WTC11 (cell line): ENCODE measurements around the gene CPHXL. TPM values are rescaled to one million over a fixed set of nuclear protein-coding genes. Genes with fewer than 3 reads are reported as not detected.

Experiments used
- ATAC-seq: fragments of 200-7000 bp; cut with Tn5 transposase; 2 replicates; pipeline ENCODE4 v1.10.0; 2021; ENCODE audit warnings: mild to moderate bottlenecking, moderate library complexity
- CTCF ChIA-PET: fragments of 300-600 bp; sonication (Branson Sonifier 250); formaldehyde crosslinking; loops from one replicate; lab custom pipeline; 2021; ENCODE audit warnings: antibody characterized with exemption; lab: Charles Lee
- POLR2A ChIA-PET: fragments of 350-600 bp; sonication (Branson Sonifier 250); formaldehyde crosslinking; loops from one replicate; lab custom pipeline; 2021; ENCODE audit warnings: antibody characterized with exemption; lab: Charles Lee
- DNase-seq: peaks from one replicate; pipeline ENCODE4 v3.0.0; 2021; ENCODE audit warnings: low spot score
- H3K27ac Mint-ChIP-seq: 2 replicates; pipeline ENCODE4 v1.8.0; 2021; ENCODE audit warnings: mixed read lengths
- H3K27me3 Mint-ChIP-seq: 2 replicates; pipeline ENCODE4 v1.8.0; 2021; ENCODE audit warnings: low read depth, mild to moderate bottlenecking, moderate library complexity, mixed read lengths
- H3K36me3 Mint-ChIP-seq: 2 replicates; pipeline ENCODE4 v1.8.0; 2021; ENCODE audit warnings: mixed read lengths
- H3K4me1 Mint-ChIP-seq: 2 replicates; pipeline ENCODE4 v1.8.0; 2022; ENCODE audit warnings: mixed read lengths
- H3K4me3 Mint-ChIP-seq: 2 replicates; pipeline ENCODE4 v1.8.0; 2021; ENCODE audit warnings: mild to moderate bottlenecking, moderate library complexity, mixed read lengths
- H3K9me3 Mint-ChIP-seq: 2 replicates; pipeline ENCODE4 v1.8.0; 2021; ENCODE audit warnings: mixed read lengths
- CREB1 ChIP-seq: sonication (generic); formaldehyde crosslinking; IDR thresholded peaks from 2 replicates; pipeline ENCODE4 v1.8.0; 2023; ENCODE audit warnings: mild to moderate bottlenecking, missing genetic modification reagents
- MXD4 ChIP-seq: fragments of 250-450 bp; sonication (Bioruptor Pico); IDR thresholded peaks from 2 replicates; pipeline ENCODE4 v1.8.0; 2021; ENCODE audit warnings: mild to moderate bottlenecking, moderate library complexity, borderline replicate concordance
- NFE2L1 ChIP-seq: sonication (generic); formaldehyde crosslinking; IDR thresholded peaks from 2 replicates; pipeline ENCODE4 v1.8.1; 2023; ENCODE audit warnings: missing genetic modification reagents
- SMAD3 ChIP-seq: sonication (generic); formaldehyde crosslinking; IDR thresholded peaks from 2 replicates; pipeline ENCODE4 v1.8.0; 2022; ENCODE audit warnings: missing genetic modification reagents, mild to moderate bottlenecking, borderline replicate concordance
- SP1 ChIP-seq: sonication (generic); formaldehyde crosslinking; conservative IDR thresholded peaks from 2 replicates; pipeline ENCODE4 v1.8.1; 2022; ENCODE audit warnings: missing genetic modification reagents
- TCF7 ChIP-seq: sonication (generic); formaldehyde crosslinking; IDR thresholded peaks from 2 replicates; pipeline ENCODE4 v1.8.0; 2022; ENCODE audit warnings: mild to moderate bottlenecking, low read depth, missing genetic modification reagents, moderate library complexity
- total RNA-seq: library from RNA; stranded (reverse); gene quantifications from 3 replicates; pipeline ENCODE4 v1.2.3, GENCODE V29; 2021
- TF ChIP-seq, protein P1 (sequence below): sonication (generic); formaldehyde crosslinking; IDR thresholded peaks from 2 replicates; pipeline ENCODE4 v1.8.1; 2023; ENCODE audit warnings: mild to moderate bottlenecking, missing genetic modification reagents, moderate library complexity
- TF ChIP-seq, protein P2 (sequence below): sonication (generic); formaldehyde crosslinking; IDR thresholded peaks from 2 replicates; pipeline ENCODE4 v1.8.0; 2022; ENCODE audit warnings: mild to moderate bottlenecking, missing genetic modification reagents
- TF ChIP-seq, protein P3 (sequence below): sonication (generic); formaldehyde crosslinking; IDR thresholded peaks from 2 replicates; pipeline ENCODE4 v1.8.1; 2022; ENCODE audit warnings: low read depth, mild to moderate bottlenecking, moderate library complexity, missing genetic modification reagents, borderline replicate concordance
- TF ChIP-seq, protein P4 (sequence below): sonication (generic); formaldehyde crosslinking; IDR thresholded peaks from 2 replicates; pipeline ENCODE4 v1.8.1; 2023; ENCODE audit warnings: mild to moderate bottlenecking, moderate library complexity, missing genetic modification reagents
- TF ChIP-seq, protein P5 (sequence below): sonication (generic); formaldehyde crosslinking; IDR thresholded peaks from 2 replicates; pipeline ENCODE4 v1.8.1; 2022; ENCODE audit warnings: low read depth, missing genetic modification reagents, borderline replicate concordance

CPHXL gene
- total RNA-seq, 1 experiment from 2014 or later = not detected

DNA sequence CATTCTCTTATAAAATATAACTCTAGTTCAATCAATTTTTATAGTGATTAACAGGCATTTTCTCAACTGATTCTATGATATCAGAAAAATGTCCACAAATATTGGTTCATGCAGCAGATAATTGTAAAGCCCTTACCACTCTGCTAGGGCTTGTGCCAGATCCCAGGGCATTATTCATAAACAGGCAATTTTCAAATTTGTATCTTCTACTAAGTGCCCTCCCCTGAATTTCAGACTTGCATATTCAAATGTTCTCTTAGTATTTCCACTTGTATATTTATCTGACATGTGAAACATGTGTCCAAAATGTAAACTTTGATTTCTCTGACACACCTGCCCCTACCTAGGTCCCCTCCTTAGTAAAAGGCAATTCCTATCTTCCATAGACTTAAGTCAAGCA, 58.8 kb downstream of the CPHXL start:
- ChIA-PET POLR2A (no interaction called here), CTCF (no interaction called here)
- no peak for ATAC-seq
- peaks cover 46% of the 10 kb centered on the region for H3K9me3 Mint-ChIP-seq
- no peak overlapping the region for H3K4me3 Mint-ChIP-seq
- no peak for DNase-seq
- H3K27me3 Mint-ChIP-seq = no peaks in the 10 kb centered on the region; the same call in 1 of the 2 replicates
- TF ChIP-seq, protein P1, sequence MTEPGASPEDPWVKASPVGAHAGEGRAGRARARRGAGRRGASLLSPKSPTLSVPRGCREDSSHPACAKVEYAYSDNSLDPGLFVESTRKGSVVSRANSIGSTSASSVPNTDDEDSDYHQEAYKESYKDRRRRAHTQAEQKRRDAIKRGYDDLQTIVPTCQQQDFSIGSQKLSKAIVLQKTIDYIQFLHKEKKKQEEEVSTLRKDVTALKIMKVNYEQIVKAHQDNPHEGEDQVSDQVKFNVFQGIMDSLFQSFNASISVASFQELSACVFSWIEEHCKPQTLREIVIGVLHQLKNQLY (CRISPR knock-in tag) = no peak
- TF ChIP-seq SMAD3 (CRISPR knock-in tag) = no peak
- TF ChIP-seq CREB1 (CRISPR knock-in tag) = no peak
- TF ChIP-seq SP1 (CRISPR knock-in tag) = no peak
- TF ChIP-seq, protein P2, sequence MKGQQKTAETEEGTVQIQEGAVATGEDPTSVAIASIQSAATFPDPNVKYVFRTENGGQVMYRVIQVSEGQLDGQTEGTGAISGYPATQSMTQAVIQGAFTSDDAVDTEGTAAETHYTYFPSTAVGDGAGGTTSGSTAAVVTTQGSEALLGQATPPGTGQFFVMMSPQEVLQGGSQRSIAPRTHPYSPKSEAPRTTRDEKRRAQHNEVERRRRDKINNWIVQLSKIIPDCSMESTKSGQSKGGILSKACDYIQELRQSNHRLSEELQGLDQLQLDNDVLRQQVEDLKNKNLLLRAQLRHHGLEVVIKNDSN = no peak
- TF ChIP-seq NFE2L1 = no peak
- TF ChIP-seq, protein P3, sequence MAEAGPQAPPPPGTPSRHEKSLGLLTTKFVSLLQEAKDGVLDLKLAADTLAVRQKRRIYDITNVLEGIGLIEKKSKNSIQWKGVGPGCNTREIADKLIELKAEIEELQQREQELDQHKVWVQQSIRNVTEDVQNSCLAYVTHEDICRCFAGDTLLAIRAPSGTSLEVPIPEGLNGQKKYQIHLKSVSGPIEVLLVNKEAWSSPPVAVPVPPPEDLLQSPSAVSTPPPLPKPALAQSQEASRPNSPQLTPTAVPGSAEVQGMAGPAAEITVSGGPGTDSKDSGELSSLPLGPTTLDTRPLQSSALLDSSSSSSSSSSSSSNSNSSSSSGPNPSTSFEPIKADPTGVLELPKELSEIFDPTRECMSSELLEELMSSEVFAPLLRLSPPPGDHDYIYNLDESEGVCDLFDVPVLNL (CRISPR knock-in tag) = no peak
- TF ChIP-seq MXD4 (CRISPR knock-in tag) = no peak
- TF ChIP-seq TCF7 (CRISPR knock-in tag) = no peak
- TF ChIP-seq, protein P4, sequence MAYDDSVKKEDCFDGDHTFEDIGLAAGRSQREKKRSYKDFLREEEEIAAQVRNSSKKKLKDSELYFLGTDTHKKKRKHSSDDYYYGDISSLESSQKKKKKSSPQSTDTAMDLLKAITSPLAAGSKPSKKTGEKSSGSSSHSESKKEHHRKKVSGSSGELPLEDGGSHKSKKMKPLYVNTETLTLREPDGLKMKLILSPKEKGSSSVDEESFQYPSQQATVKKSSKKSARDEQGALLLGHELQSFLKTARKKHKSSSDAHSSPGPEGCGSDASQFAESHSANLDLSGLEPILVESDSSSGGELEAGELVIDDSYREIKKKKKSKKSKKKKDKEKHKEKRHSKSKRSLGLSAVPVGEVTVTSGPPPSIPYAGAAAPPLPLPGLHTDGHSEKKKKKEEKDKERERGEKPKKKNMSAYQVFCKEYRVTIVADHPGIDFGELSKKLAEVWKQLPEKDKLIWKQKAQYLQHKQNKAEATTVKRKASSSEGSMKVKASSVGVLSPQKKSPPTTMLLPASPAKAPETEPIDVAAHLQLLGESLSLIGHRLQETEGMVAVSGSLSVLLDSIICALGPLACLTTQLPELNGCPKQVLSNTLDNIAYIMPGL (CRISPR knock-in tag) = no peak
- TF ChIP-seq, protein P5, sequence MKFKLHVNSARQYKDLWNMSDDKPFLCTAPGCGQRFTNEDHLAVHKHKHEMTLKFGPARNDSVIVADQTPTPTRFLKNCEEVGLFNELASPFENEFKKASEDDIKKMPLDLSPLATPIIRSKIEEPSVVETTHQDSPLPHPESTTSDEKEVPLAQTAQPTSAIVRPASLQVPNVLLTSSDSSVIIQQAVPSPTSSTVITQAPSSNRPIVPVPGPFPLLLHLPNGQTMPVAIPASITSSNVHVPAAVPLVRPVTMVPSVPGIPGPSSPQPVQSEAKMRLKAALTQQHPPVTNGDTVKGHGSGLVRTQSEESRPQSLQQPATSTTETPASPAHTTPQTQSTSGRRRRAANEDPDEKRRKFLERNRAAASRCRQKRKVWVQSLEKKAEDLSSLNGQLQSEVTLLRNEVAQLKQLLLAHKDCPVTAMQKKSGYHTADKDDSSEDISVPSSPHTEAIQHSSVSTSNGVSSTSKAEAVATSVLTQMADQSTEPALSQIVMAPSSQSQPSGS (CRISPR knock-in tag) = no peak
- H3K4me1 Mint-ChIP-seq = no peaks in the 10 kb centered on the region
- H3K36me3 Mint-ChIP-seq = peaks cover 6% of the 10 kb centered on the region; the same call in 1 of the 2 replicates
- no peak overlapping the region for H3K27ac Mint-ChIP-seq

Other genes starting within 250 kb of the CPHXL start
- 20.2 to 23.2 TPM (median 23.1 TPM) in 3 replicates for gene CHST6, start 231.0 kb downstream of the CPHXL start, total RNA-seq
- 0.71 to 0.89 TPM in 2 of 3 replicates, not detected in the other for gene CHST5, start 190.4 kb downstream of the CPHXL start, total RNA-seq
- 9.2 to 12.0 TPM (median 10.7 TPM) in 3 replicates for gene TMEM231, start 170.2 kb downstream of the CPHXL start, total RNA-seq
- gene GABARAPL2, start 160.1 kb downstream of the CPHXL start, total RNA-seq = 60.8 to 63.7 TPM (median 62.7 TPM) in 3 replicates
- 45.3 to 48.1 TPM (median 46.0 TPM) in 3 replicates for gene ADAT1, start 103.2 kb downstream of the CPHXL start, total RNA-seq
- 163 to 199 TPM (median 169 TPM) in 3 replicates for gene KARS1, start 78.8 kb downstream of the CPHXL start, total RNA-seq
- 14.7 to 15.2 TPM (median 14.7 TPM) in 3 replicates for gene TERF2IP, start 78.7 kb downstream of the CPHXL start, total RNA-seq
- gene CPHXL2, start 49.5 kb downstream of the CPHXL start, total RNA-seq = not detected in 3 replicates
- gene DUXB, start 25.0 kb downstream of the CPHXL start, total RNA-seq = not detected in 3 replicates